Fibroblast of lung (primary cell): ENCODE data around the gene GJD4.

ENCODE experiments used
- CTCF ChIP-seq, 2 donors: IDR thresholded peaks in 1 of 2; conservative IDR thresholded peaks in 1 of 2; 1 replicate in 1 of 2; 2 replicates in 1 of 2; pipeline ENCODE4 v1.5.1; 2011 to 2012; ENCODE audit warnings: low read length in 2 of 2, control low read depth in 1 of 2, inconsistent platforms in 1 of 2, low read depth in 1 of 2, mild to moderate bottlenecking in 1 of 2
- EZH2 ChIP-seq: IDR thresholded peaks from 2 replicates; pipeline ENCODE4 v1.5.1; 2012; ENCODE audit warnings: low read length, control low read depth, mild to moderate bottlenecking; ENCODE audit errors: missing control alignments

GRCh38 chr10:35568483-35569015, 36.6 kb upstream of the GJD4 start:
- no peak for TF ChIP-seq CTCF (conservative IDR thresholded peaks at IDR 0.05 in 1 of 2, IDR thresholded peaks at IDR 0.05 in 1 of 2; ENCODE audit: low read depth in 1 of 2, low read length in 2 of 2)
- no peak for TF ChIP-seq EZH2
